Keratinocyte (primary cell): ENCODE results near the gene DNAH11. TPM values are rescaled to one million over a fixed set of nuclear protein-coding genes. Genes with fewer than 3 reads are reported as not detected.

ENCODE experiments used
- DNase-seq: peaks from one replicate; pipeline ENCODE4 v3.0.0-alpha.2; 2011; ENCODE audit warnings: low read depth, missing footprints, low spot score
- FAIRE-seq: peaks from 2 replicates; lab custom pipeline; 2011; peaks lifted over from hg19 to GRCh38; lab: Jason Lieb, UNC
- H2AFZ ChIP-seq: 2 replicates; pipeline ENCODE4 v1.6.0; 2012; ENCODE audit warnings: low read length, control low read depth, inconsistent platforms; ENCODE audit not compliant: control insufficient read depth
- H3K27ac ChIP-seq: 2 replicates; pipeline ENCODE4 v1.5.1; 2011; ENCODE audit warnings: low read length; ENCODE audit not compliant: control insufficient read depth, insufficient read depth
- H3K27me3 ChIP-seq: 3 replicates; pipeline ENCODE4 v1.6.0; 2011; ENCODE audit warnings: low read length; ENCODE audit not compliant: control insufficient read depth, insufficient read depth; ENCODE audit errors: extremely low read depth
- H3K36me3 ChIP-seq, 2 experiments: 2 replicates in 1 of 2; 3 replicates in 1 of 2; pipeline ENCODE4 v1.5.1; 2011; ENCODE audit warnings: low read length in 2 of 2, mild to moderate bottlenecking in 1 of 2; ENCODE audit not compliant: control insufficient read depth in 2 of 2, insufficient read depth in 2 of 2; ENCODE audit errors: extremely low read depth in 1 of 2
- H3K4me1 ChIP-seq: 3 replicates; pipeline ENCODE4 v1.5.1; 2011; ENCODE audit warnings: low read length; ENCODE audit not compliant: control insufficient read depth, insufficient read depth; ENCODE audit errors: extremely low read depth
- H3K4me2 ChIP-seq: 3 replicates; pipeline ENCODE4 v1.6.0; 2011; ENCODE audit warnings: low read depth, low read length; ENCODE audit not compliant: control insufficient read depth, insufficient read depth; ENCODE audit errors: extremely low read depth
- H3K4me3 ChIP-seq, 3 experiments: fragments of 200-600 bp in 1 of 3; sonication (generic) in 1 of 3; 2 replicates in 2 of 3; 3 replicates in 1 of 3; pipeline ENCODE4 v1.5.1; 2011 to 2016; ENCODE audit warnings: low read length in 3 of 3, mild to moderate bottlenecking in 3 of 3, control low read depth in 2 of 3, inconsistent platforms in 1 of 3, low read depth in 1 of 3, mixed read lengths in 1 of 3, mixed run types in 1 of 3, moderate library complexity in 1 of 3; ENCODE audit not compliant: control insufficient read depth in 2 of 3, insufficient read depth in 2 of 3; ENCODE audit errors: extremely low read depth in 1 of 3
- H3K79me2 ChIP-seq: 2 replicates; pipeline ENCODE4 v1.6.0; 2012; ENCODE audit warnings: low read length; ENCODE audit not compliant: control insufficient read depth, insufficient read depth
- H3K9ac ChIP-seq: 3 replicates; pipeline ENCODE4 v1.6.0; 2011; ENCODE audit warnings: low read length; ENCODE audit not compliant: control insufficient read depth, insufficient read depth; ENCODE audit errors: extremely low read depth
- H3K9me1 ChIP-seq: 3 replicates; pipeline ENCODE4 v1.6.0; 2011; ENCODE audit warnings: low read length; ENCODE audit not compliant: control insufficient read depth, insufficient read depth; ENCODE audit errors: extremely low read depth
- H3K9me3 ChIP-seq: 2 replicates; pipeline ENCODE4 v1.5.1; 2012; ENCODE audit warnings: low read depth, low read length; ENCODE audit not compliant: control insufficient read depth
- H4K20me1 ChIP-seq: 3 replicates; pipeline ENCODE4 v1.6.0; 2011; ENCODE audit warnings: low read length; ENCODE audit not compliant: control insufficient read depth, insufficient read depth; ENCODE audit errors: extremely low read depth
- CTCF ChIP-seq, 3 experiments: IDR thresholded peaks in 1 of 3; conservative IDR thresholded peaks in 1 of 3; optimal IDR thresholded peaks in 1 of 3; 2 replicates in 2 of 3; 3 replicates in 1 of 3; pipeline versions ENCODE3 to v1.5.1; 2011; ENCODE audit warnings: low read length in 3 of 3, mild to moderate bottlenecking in 3 of 3, moderate library complexity in 2 of 3, control low read depth in 1 of 3, inconsistent platforms in 1 of 3; ENCODE audit not compliant: insufficient read depth in 2 of 3; ENCODE audit errors: extremely low read depth in 1 of 3
- EZH2 ChIP-seq: IDR thresholded peaks from one replicate; pipeline ENCODE4 v1.6.1; 2012; ENCODE audit warnings: inconsistent platforms, mild to moderate bottlenecking, low read length, moderate library complexity
- dilution Hi-C: fragments of 300-500 bp; cut with MboI; formaldehyde crosslinking; loops from one replicate; pipeline ENCODE4 v1.7.0; 2020; ENCODE audit warnings: low sequenced_read_pairs; ENCODE audit not compliant: extremely low pct_ligation_motif_present
- polyA plus RNA-seq, 5 experiments: library from polyadenylated mRNA; depleted of rRNA in 3 of 5; stranded (reverse) in 3 of 5; stranded (forward) in 1 of 5; unstranded in 1 of 5; fragments of >200 nt; gene quantifications; 1 replicate in 1 of 5; 2 replicates in 3 of 5; 3 replicates in 1 of 5; pipeline versions ENCODE4 v1.2.1 to v1.2.3, GENCODE V29; 2011 to 2012; ENCODE audit warnings: missing spikeins in 2 of 5, low read depth in 1 of 5, low replicate concordance in 1 of 5

DNAH11 gene
- polyA plus RNA-seq, 1 donor (not counting 4 experiments of a cell fraction or from before 2014, with no cell fraction given), result 0.21 TPM

- no peak overlapping the region for H2AFZ ChIP-seq
- no peak overlapping the region for H3K27ac ChIP-seq
- DNase-seq (no peak), FAIRE-seq (no peak)
- H3K9me1 ChIP-seq, result no peaks in the 10 kb centered on the region
- TF ChIP-seq CTCF (optimal IDR thresholded peaks at IDR 0.05 in 1 of 3, IDR thresholded peaks at IDR 0.05 in 1 of 3, conservative IDR thresholded peaks at IDR 0.05 in 1 of 3; ENCODE audit: extremely low read depth in 1 of 3, insufficient read depth in 2 of 3, low read length in 3 of 3) (no peak), EZH2 (no peak)
- H3K36me3 ChIP-seq, result peaks cover 8 to 21% of the 10 kb centered on the region in 2 experiments
- H3K4me2 ChIP-seq, result no peak overlapping the region
- H3K9ac ChIP-seq, result no peak overlapping the region
- H3K27me3 ChIP-seq, result no peaks in the 10 kb centered on the region
- dilution Hi-C loops, result no loop called here
- H3K79me2 ChIP-seq, result no peaks in the 10 kb centered on the region
- no peak overlapping the region for H3K4me3 ChIP-seq
- no peaks in the 10 kb centered on the region for H3K9me3 ChIP-seq
- H3K4me1 ChIP-seq, result no peaks in the 10 kb centered on the region
- no peaks in the 10 kb centered on the region for H4K20me1 ChIP-seq
These were observed 359.4 kb downstream of the DNAH11 start for GRCh38 chr7:21902240-21902639.

- Histone ChIP-seq H3K27me3 (no peaks in the 10 kb centered on the region), H2AFZ (no peak overlapping the region), H3K4me2 (no peak overlapping the region), H3K36me3 (peaks cover 10 to 24% of the 10 kb centered on the region in 2 experiments), H3K9ac (no peak overlapping the region), H3K79me2 (no peaks in the 10 kb centered on the region), H3K4me1 (no peaks in the 10 kb centered on the region), H3K9me3 (no peaks in the 10 kb centered on the region), H4K20me1 (no peaks in the 10 kb centered on the region), H3K9me1 (no peaks in the 10 kb centered on the region), H3K27ac (no peak overlapping the region), H3K4me3 (no peak overlapping the region)
- FAIRE-seq, result no peak
- TF ChIP-seq EZH2 (no peak), CTCF (optimal IDR thresholded peaks at IDR 0.05 in 1 of 3, IDR thresholded peaks at IDR 0.05 in 1 of 3, conservative IDR thresholded peaks at IDR 0.05 in 1 of 3; ENCODE audit: extremely low read depth in 1 of 3, insufficient read depth in 2 of 3, low read length in 3 of 3) (no peak)
- DNase-seq, result no peak
- dilution Hi-C loops, result no loop called here
These were observed 360.4 kb downstream of the DNAH11 start for GRCh38 chr7:21903020-21903786.
